Activated effector memory CD4-positive, alpha-beta T cell treated with anti-CD3 and anti-CD28 coated beads, Interleukin-2, amount 50 U/mL, for 16 hours (primary cell): ENCODE data around the gene PLCL1.
"Not testable (repeated sequence)": the region's sequence is repeated elsewhere in the genome, so short reads cannot be mapped to it uniquely, and the experiment has no call there.

ENCODE experiments used
- DNase-seq: peaks from one replicate; pipeline ENCODE4 v3.0.0-alpha.2; 2020

Gene PLCL1

DNA sequence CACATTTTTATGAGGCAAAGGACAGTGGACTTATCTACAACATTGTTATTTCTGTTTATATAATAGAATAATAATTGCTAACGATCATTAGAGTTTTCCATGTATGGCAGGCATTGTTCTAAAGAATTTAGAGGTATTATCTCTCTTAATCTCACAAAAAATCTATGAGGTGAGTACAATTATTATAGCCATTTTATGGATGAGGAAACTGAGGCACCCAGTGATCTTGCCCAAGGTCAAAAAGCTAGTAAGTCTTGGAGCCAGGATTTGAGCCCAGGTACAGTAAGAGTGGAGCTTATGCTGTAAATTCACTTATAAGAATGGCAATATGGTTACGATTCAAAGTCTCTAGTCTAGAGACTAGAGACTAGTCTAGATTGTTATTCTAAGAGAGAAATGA is 331.7 kb downstream of the PLCL1 start:
- no peak for DNase-seq

DNA sequence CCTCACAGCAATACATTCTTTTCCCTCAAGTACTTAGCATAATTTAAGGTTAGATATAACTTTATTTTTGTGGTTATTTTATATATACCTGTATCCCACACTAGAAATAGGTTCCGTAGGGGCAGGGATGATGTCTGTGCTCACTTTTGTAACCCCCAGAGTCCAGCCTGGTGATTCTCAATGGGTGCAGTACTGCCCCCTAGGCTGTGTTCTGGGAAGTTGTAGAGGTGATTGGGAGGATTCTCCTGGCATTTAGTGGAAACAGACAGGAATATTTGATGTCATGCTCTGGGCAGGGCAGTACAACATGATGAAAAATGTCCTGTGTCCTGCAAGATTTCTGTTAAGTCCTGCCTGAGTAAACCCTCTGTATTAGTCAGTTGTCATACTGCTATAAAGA is 333.3 kb downstream of the PLCL1 start:
- no peak for DNase-seq

DNA sequence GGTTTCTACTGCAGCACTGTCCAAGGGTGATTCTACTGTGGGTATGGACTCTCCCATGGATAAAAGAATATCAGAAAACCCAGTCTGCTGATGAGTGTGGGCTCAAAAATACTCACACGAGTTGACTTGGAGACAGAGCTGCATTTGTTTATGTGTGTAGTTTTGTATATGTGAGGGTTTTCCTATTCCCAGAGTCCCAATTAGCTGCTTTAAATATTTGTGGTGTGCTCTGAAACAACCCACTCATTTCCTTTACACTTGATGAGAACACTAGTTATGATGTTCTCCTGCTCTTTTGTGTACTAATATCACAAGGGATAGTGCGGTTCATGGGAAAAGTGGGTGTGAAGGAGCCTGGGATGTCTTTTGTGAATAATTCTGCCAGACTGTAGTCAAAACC is 337.3 kb downstream of the PLCL1 start:
- DNase-seq, result no peak

DNA sequence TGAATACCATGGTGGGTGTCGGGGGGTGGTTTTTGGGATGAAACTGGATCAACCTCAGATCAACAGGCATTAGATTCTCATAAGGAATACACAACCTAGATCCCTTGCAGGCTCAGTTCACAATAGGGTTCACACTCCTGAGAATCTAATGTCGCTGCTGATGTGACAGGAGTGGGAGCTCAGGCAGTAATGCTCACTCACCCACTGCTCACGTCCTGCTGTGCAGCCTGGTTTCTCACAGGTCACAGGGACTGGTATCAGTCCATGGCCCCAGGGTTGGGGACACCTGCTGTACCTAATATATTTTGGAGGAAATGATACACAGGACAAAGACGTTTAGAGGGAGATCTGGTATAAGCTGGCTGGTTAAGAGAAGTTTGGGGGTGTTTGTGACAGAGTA is 338.8 kb downstream of the PLCL1 start:
- no peak for DNase-seq

DNA sequence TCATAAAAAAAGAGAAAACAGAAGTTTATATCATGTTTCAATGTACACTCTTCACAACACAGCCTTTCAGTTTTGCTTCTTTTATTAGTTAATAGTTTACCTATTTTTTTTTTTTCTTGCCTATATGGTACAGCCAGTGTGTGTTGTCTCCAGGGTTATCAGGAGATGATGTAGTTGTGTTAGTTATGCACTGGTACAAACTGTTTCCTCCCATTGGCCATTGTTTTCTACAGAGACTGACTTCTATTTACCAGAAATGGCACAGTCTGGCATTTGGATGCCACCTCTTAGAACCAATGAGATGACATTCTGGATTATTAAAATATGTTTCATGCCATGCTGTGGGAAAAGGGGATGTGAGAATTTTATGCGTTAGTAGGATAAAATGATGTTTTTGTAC is 339.4 kb downstream of the PLCL1 start:
- no peak for DNase-seq

DNA sequence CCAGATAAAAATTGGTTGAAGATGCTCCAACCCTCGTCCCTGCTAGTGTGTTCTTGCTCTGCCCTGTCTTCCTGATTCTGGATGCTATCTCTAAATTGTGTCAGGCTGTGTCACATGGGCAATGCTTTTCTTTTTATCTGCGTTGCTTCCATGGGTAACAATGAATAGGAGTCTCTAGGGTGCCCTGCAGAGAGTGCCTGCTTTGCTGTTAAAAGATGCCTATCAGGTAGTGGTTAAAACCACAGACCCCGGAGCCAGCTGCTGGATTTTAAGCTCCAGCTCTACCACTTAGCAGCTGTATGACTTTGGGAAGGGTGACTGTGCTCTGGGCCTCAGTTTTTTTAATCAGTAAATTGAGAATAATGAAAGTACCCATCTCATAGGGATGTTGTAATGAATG is 340.3 kb downstream of the PLCL1 start:
- DNase-seq, result no peak

DNA sequence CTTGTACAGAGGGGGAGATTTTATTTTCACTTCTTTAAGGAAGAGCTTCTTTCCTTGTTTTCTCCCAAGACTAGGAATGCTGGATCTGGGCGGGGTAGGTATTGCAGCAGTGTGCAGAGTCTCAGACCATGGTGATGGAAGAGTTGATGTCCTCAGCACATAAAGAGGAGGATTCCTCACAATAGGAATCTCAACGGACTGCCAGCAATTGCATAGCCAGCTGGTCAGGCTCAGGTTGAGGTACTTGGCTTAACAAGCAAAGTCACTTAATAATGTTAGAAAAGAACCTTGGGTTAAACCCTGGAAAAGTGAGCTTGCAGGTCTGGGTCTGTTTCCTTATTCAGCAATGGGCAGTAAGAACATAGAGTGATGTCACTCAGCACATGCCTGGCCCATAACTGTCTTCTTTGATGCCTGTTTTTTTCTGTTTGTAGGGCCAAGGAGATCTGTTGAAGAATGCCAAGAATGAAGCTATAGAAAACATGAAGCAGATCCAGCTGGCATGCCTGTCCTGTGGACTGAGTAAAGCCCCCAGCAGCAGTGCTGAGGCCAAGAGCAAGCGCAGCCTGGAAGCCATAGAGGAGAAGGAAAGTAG is 342.1 kb downstream of the PLCL1 start:
- no peak for DNase-seq

DNA sequence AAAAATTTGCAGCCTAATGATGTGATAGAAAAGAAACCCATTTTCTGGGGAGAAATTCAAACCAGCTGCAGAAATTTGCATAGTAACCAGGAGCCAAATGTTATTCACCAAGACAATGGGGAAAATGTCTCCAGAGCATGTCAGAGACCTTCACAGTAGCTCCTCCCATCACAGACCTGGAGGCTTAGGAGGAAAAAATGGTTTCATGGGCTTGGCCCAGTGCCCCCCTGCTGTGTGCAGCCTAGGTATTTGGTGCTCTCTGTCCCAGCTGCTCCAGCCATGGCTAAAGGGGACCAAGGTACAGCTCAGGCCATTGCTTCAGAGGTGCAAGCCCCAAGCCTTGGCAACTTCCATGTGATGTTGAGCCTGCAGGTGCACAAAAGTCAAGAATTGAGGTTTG is 352.9 kb downstream of the PLCL1 start:
- no peak for DNase-seq

DNA sequence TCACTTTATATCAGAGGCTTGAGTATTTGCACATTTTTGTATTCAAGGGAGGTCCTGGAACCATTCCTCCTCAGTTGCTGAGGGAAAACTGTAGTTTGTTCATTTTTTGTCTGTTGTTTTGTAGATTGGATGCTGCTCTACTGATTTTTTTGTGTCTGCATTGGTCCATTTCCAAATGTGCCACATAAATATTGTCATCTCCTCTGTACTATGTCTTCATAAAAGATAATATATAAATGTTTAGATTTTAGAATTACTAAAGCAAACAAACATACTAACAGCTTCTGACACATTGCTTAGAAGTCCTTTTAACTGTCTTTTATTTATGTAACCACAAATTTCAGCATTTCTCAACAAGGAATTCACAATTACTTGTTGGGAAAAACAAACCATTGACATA is 356.8 kb downstream of the PLCL1 start:
- DNase-seq, result no peak

DNA sequence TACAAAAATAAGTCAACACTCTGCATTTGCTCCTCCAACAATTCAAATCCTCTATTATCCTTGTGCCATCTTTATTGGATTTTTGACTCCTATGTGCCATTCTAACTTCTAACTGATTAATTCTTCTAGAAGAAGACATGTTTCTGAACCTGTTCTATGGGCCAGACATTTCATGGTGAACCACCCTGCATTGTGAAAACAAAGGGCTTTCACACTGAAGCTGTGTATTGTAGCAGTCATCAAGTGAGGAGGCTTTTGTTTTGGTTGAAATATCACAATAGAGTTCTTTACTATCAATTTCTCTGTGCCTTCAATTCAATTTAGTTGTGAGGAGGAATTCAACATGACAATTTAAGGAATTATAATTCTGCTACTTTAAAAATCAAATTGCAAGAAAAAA is 357.9 kb downstream of the PLCL1 start:
- no peak for DNase-seq

DNA sequence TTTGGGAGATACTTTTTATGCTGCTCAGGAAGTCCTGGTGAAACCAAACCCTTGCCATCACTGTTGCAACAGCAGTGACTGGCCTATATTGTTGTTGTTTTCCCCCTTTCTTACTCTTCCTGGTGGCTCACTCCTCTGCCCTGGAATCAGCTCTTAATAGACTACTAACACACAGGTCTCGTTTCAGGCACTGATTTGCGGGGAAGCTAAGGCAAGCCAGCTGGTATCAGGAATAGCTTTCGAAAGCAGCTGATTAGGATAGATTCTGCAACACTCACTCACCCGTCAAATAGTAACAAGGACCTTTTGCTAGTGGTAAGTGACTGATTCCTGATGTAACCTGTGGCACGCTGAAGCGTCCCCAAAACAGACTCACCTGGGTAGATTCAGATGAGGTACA is 360.4 kb downstream of the PLCL1 start:
- DNase-seq, result no peak

DNA sequence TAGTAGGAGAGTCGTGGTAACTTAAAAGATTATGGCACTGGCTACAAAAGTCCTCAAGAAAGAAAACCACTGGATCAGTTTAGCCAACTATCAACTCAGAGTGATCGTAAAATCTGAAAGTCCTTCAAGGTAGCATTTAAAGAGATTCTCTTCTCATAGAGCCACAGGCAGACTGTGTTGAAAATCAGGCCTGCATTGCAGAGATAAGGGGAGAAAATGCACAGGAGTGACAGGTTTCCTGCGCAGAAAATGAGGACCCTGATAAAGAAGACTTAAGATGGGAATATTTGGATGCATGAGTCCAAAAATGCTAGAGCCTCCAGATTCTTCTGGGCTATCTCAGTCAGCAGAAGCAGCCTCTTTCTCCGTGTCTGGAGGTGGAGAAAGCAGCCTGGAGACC is 360.9 kb downstream of the PLCL1 start:
- DNase-seq, result no peak

DNA sequence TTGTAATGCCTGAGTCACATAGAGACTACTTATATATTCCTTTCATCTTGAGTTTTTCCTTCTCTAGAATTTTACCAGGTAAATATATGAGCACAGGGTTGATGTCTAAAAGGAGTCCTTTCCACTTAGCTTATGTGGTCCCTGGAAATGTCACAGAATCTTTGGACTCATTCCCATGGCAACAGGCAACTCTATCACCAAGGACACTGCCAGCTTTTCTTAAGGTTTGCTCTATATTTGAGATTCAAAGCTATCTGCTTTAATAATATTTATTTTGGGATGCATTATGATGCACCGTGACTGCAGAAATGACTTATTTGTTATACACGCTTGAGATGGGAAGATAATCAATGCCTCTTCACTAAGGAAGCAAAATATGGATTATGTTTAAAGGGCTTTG is 363.0 kb downstream of the PLCL1 start:
- no peak for DNase-seq

DNA sequence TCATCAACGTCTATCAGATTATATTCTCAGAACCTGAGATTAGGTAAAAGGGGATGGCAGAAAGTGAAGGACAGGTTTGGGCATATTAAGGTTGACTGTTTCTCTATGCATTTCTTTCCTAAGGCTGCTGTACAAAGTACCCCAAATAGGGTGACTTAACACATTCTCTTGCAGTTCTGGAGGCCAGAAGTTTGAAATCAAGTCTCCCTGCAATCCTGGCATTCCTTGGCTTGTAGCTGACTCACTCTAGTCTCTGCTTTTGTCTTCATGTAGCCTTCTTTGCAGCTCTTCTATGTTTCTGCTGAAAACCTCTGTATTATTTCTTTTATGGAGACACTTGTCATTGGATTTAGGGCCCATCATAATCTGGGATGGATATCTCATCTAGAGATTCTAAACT is 364.3 kb downstream of the PLCL1 start:
- no peak for DNase-seq

DNA sequence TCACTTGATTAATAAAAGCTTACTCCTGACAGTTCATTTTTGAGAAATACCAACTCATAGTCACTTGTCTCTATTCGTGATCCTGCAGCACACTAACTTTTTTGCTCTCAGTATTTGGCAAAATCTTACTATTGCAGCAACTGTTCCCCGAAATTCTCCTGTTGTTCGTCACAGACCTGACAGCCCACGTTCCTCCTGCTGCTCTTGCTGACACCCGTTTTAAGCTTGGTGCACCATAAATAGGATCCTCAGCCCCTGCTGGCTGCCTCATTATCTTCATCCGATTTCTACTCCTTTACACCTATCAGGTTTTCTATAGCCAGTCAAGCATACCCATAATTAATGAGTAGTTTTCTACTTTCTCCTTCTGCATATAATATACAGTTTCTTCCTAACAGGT is 368.8 kb downstream of the PLCL1 start:
- DNase-seq, result no peak

DNA sequence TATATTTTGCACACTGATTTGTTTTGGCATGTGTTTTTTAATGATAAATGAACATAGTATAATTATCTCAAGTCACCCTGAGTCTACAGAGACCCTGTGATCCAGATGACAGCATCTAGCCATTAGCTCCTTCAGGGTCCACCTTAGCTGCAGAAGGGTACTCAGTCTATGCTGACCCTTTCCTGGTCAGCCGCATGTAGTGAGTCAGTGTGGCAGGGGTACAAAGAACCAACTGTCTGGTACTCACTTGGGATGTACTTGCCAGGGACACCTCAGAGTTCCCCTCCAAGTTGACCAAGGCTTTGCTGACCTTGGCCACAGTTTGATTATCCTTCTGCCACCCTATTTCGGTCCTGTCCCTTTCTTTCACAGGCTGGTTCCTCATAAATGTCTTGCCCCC is 369.5 kb downstream of the PLCL1 start:
- DNase-seq, result no peak

DNA sequence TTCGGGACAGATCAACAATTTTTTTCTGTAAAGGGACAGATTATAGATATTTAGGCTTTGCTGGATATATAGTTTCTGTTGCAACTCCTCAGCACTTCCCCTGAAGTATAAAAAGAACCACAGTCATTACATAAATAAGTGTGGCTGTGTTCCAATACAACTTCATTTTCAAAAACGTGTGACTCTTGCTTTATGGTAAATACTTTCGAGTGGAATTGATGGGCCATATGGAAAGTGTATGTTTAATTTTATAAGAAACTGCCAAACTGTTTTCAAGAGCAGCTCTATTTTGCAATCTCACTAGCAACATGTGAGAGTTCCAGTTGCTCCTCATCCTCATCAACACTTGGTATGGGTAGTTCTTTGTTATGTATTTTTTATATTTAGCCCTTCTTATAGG is 370.9 kb downstream of the PLCL1 start:
- no peak for DNase-seq

DNA sequence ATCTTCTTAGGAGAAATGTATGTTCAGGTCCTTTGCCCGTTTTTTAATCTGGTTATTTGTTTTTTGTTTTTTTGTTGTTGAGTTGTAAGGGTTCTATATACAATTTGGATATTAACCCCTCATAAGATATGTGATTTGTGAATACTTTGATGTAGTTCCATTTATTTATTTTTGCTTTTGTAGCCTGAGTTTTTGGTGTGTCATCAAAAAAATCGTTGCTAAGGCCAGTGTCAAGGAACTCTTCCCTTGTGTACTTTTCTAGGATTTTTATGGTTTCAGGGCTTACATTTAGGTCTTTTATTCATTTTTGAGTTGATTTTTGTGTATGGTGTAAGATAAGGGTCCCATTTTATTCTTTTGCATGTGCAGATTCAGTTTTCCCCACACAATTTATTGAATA is 372.6 kb downstream of the PLCL1 start:
- no peak for DNase-seq

DNA sequence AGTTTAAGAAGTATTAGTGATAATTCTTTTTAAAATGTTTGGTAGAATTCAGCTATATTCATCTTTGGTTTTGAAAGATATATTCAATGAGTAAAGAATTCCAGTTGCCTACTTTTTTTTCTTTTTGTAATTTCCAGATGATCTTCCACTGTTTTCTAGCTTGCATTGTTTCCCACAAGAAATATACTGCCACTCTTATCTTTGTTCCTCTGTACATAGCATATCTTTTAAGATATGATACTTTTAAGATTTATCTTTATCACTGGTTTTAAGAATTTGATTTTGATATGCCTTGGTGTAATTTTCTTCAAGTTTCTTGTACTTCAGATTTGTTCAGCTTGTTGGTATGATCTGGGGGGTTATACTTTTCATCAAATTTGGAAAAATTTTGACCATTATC is 374.4 kb downstream of the PLCL1 start:
- DNase-seq, result no peak

DNA sequence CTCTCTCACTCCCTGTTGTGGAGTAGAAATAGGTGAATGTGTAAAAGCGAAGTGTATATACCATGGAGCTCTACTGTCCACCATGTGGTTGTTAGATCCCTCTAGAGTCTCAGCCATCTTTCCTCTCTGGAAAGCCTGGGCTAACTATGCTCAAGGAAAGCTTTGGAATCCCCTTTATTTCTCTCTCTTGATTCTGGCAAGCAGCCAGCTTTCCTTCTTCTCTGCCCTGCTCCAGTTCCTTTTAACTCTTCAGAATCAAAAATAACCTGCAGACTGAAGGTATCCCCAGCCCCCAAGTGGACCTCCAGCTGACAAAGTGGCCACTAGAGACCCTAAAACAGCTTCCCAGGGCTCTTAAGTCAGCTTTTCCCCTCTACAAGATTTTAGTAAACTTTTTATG is 381.9 kb downstream of the PLCL1 start:
- no peak for DNase-seq

DNA sequence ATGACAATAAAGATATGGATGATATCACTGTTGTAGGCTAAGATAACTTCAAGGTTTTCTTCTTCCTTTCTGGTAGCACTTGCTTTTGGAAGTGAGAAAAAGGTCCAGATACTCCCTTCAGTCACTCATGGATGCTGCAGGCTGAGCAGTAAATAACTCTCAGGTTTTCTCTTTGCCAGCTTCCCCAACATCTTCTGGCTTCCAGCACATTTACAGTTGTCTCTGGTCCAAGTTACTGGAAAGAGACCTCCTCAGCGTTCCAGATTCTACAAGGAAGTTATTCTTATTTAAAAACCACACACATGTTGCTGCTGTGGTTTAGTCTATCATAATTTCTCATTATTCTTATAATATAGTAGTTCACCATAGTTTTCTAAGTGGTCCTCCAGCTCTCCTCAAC is 383.4 kb downstream of the PLCL1 start:
- no peak for DNase-seq

DNA sequence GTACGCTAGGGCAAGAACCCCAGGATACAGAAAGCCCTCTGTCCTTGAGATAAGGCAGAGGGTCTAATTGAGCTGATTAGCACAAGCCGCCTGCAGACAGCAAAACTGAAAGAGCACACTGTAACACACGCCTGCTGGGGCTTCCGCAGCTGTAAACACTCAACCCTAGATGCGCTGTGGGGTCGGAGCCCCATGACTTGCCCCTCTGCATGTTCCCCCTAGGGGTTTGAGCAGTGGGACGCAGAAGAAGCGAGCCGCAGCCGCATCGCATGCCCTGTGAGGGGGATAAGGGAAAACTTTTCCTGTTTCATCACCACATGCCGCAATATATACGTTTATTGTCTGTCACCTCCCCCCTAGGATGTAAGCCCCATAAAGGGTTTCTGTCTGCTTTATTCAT is 384.6 kb downstream of the PLCL1 start:
- DNase-seq, result no peak

DNA sequence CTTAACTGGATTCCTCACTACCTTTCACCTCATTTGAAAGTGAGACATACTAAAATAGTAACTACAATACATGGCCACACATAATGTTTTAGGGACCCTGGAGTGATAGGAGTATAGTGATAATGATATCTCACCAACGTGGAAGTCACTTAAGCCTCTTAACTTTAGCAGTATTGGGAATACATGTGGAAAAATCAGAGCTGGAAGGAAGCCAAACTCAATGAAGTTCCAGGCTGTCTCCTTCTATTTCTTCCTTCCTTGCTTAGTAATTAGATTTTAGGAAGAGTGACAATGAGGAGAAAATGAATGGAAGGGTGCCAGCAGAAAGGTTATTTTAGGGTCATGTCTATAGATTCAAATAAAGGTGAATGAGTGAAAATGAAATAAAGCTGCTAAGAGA is 387.3 kb downstream of the PLCL1 start:
- DNase-seq, result no peak

DNA sequence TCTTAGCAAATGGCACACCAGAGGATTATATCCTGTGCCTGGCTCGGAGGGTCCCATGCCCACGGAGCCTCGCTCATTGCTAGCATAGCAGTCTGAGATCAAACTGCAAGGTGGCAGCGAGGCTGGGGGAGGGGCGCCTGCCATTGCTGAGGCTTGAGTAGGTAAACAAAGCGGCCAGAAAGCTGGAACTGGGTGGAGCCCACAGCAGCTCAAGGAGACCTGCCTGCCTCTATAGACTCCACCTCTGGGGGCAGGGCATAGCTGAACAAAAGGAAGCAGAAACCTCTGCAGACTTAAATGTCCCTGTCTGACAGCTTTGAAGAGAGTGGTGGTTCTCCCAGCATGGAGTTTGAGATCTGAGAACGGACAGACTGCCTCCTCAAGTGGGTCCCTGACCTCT is 392.2 kb downstream of the PLCL1 start:
- DNase-seq, result not testable (repeated sequence)
